Activated CD4-positive, alpha-beta memory T cell treated with anti-CD3 and anti-CD28 coated beads, Interleukin-2, amount 10 ng/mL, durations not matched to agents 7 days and 5 days (primary cell): Measurements from ENCODE around the gene EPB41. TPM values are rescaled to one million over a fixed set of nuclear protein-coding genes. Genes with fewer than 3 reads are reported as not detected.
"Not testable (repeated sequence)": the region's sequence is repeated elsewhere in the genome, so short reads cannot be mapped to it uniquely, and the experiment has no call there.

ENCODE experiments used
- CTCF ChIA-PET: fragments of 350-600 bp; sonication (Branson Sonifier 250); formaldehyde crosslinking; loops from one replicate; lab custom pipeline; 2021; ENCODE audit warnings: antibody characterized with exemption, inconsistent platforms; lab: Charles Lee
- POLR2A ChIA-PET: fragments of 350-600 bp; sonication (Branson Sonifier 250); formaldehyde crosslinking; loops from one replicate; lab custom pipeline; 2021; ENCODE audit warnings: antibody characterized with exemption; lab: Charles Lee
- DNase-seq: peaks from one replicate; pipeline ENCODE4 v3.0.0-alpha.2; 2020
- H3K27ac Mint-ChIP-seq: one replicate; pipeline ENCODE4 v1.8.0; 2021; ENCODE audit warnings: mild to moderate bottlenecking, mixed read lengths
- H3K27me3 Mint-ChIP-seq: one replicate; pipeline ENCODE4 v1.8.0; 2021; ENCODE audit warnings: mixed read lengths
- H3K36me3 Mint-ChIP-seq: one replicate; pipeline ENCODE4 v1.8.0; 2021; ENCODE audit warnings: low read depth, mixed read lengths
- H3K4me1 Mint-ChIP-seq: one replicate; pipeline ENCODE4 v1.8.0; 2021; ENCODE audit warnings: mixed read lengths
- H3K4me3 Mint-ChIP-seq: one replicate; pipeline ENCODE4 v1.8.0; 2021; ENCODE audit warnings: mild to moderate bottlenecking, mixed read lengths
- H3K9me3 Mint-ChIP-seq: one replicate; pipeline ENCODE4 v1.8.0; 2021; ENCODE audit warnings: mixed read lengths
- total RNA-seq, 2 experiments: library from RNA; stranded (reverse); gene quantifications; one replicate each; pipeline ENCODE4 v1.2.3, GENCODE V29; 2021

The EPB41 gene
- total RNA-seq, 2 experiments from 2014 or later, result 95.0 to 97.6 TPM

DNA sequence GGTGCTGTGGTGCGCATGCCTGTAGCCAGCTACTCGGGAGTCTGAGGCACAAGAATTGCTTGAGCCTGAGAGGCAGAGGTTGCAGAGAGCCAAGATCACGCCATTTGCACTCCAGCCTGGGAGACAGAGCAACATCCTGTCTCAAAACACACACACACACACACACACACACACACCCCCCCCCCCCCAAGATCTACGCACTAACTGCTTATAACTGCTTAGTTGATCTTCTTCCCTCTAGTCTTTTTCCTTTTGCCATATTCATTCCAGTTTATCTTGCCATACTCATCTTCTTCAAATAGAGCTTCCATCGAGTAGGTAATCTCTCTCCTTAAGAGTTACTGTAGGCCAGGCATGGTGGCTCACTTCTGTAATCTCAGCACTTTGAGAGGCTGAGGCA, 20.9 kb downstream of the EPB41 start:
- no peaks in the 10 kb centered on the region for H3K27me3 Mint-ChIP-seq
- peaks cover 22% of the 10 kb centered on the region for H3K4me1 Mint-ChIP-seq
- no peak overlapping the region for H3K27ac Mint-ChIP-seq
- no peak overlapping the region for H3K4me3 Mint-ChIP-seq
- peaks cover 33% of the 10 kb centered on the region for H3K36me3 Mint-ChIP-seq
- ChIA-PET POLR2A (interaction anchor here (0.6 to 1.0 kb wide), 2 partner anchors 8 to 733 kb away, joined by 3 to 5 read pairs; no protein-coding TSS in a partner anchor), CTCF (interaction anchor here (0.6 to 0.7 kb wide), 2 partner anchors 600 to 678 kb away, joined by 3 to 4 read pairs; no protein-coding TSS in a partner anchor)
- DNase-seq, result no peak
- peaks cover 9% of the 10 kb centered on the region for H3K9me3 Mint-ChIP-seq

DNA sequence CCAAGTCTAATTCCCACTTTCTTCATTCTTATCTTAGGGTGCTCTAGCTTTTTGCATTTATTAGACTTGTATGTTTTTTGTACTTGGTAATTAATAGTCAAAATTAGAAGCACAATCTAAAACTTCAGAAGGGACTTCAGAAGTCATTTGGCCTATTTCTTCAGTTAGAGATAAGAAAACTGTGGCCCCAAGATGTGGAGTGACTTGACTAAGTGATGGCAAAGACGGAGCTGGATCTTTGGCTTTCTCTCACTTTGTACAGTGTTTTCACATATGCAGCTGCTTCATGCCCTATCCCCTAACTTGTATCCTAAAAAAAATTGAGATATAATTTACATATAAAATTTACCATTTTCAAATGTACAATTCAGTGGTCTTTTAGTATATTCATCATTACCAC, 21.7 kb downstream of the EPB41 start:
- peaks cover 32% of the 10 kb centered on the region for H3K36me3 Mint-ChIP-seq
- H3K9me3 Mint-ChIP-seq, result peaks cover 9% of the 10 kb centered on the region
- CTCF ChIA-PET, result interaction anchor here (0.6 kb wide), 1 partner anchor 679 kb away, joined by 3 read pairs; no protein-coding TSS in a partner anchor
- H3K4me3 Mint-ChIP-seq, result no peak overlapping the region
- H3K27me3 Mint-ChIP-seq, result no peaks in the 10 kb centered on the region
- no peak for DNase-seq
- peaks cover 22% of the 10 kb centered on the region for H3K4me1 Mint-ChIP-seq
- no peak overlapping the region for H3K27ac Mint-ChIP-seq
- POLR2A ChIA-PET, result interaction anchor here (1.0 kb wide), 1 partner anchor 9 kb away, joined by 5 read pairs; no protein-coding TSS in a partner anchor

DNA sequence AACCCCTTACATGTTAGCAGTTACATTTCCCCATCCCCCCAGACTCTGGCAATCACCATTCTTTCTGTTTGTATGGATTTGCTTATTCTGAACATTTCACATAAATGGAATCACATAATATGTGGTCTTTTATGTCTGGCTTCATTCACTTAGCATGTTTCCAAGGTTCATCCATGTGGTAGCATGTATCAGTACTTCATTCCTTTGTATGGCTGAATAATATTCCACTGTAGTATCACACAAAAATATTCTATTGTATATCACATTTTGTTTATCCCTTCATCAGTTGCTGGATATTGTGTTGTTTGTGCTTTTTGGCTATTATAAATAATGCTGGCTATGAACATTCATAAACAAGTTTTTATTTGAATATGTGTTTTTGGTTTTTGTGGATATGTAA, 22.2 kb downstream of the EPB41 start:
- H3K9me3 Mint-ChIP-seq, result peaks cover 9% of the 10 kb centered on the region
- ChIA-PET POLR2A (no interaction called here), CTCF (no interaction called here)
- no peak for DNase-seq
- peaks cover 24% of the 10 kb centered on the region for H3K4me1 Mint-ChIP-seq
- peaks cover 35% of the 10 kb centered on the region for H3K36me3 Mint-ChIP-seq
- H3K27me3 Mint-ChIP-seq, result no peaks in the 10 kb centered on the region
- H3K4me3 Mint-ChIP-seq, result no peak overlapping the region
- no peak overlapping the region for H3K27ac Mint-ChIP-seq

DNA sequence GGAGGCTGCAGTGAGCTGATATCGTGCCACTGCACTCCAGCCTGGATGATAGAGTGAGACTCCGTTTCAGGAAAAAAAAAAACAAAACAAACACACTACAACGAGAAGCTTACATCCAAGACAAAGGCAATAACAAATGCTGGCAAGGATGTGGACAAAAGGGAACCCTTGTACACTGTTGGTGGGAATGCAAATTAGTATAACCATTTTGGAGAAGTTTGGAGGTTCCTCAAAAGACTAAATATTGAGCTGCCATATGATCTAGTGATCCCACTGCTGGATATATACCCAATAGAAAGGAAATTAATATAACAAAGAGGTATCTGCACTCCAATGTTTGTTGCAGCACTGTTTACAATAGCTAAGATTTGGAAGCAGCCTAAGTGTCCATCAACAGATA, 29.2 kb downstream of the EPB41 start:
- H3K4me1 Mint-ChIP-seq, POLR2A ChIA-PET, H3K27ac Mint-ChIP-seq, H3K4me3 Mint-ChIP-seq, H3K27me3 Mint-ChIP-seq, H3K9me3 Mint-ChIP-seq, DNase-seq, CTCF ChIA-PET: not testable (repeated sequence)
- peaks cover 14% of the 10 kb centered on the region for H3K36me3 Mint-ChIP-seq

DNA sequence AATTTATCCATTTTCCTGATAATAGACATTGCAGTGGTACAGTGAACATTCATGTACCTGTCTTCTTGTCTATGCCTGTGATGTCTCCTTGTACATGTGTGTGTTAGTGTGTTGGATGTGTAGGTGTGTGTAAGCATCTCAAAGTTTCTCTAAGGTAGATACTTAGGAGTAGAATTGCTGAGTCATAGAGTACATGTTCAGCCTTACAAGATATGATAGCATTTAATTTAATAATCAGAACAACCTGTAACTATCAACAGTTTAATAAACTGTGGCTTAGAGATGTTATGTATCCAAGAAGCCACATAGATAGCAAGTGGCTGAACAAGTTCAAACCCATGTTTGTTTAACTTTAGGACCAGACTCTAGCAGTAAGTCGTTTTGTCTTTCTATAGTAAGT, 35.6 kb downstream of the EPB41 start:
- Mint-ChIP-seq H3K9me3 (peaks cover 3% of the 10 kb centered on the region), H3K36me3 (peaks cover 2% of the 10 kb centered on the region), H3K4me3 (no peak overlapping the region), H3K4me1 (peaks cover 2% of the 10 kb centered on the region), H3K27ac (no peak overlapping the region), H3K27me3 (no peaks in the 10 kb centered on the region)
- no peak for DNase-seq
- ChIA-PET POLR2A (no interaction called here), CTCF (no interaction called here)

DNA sequence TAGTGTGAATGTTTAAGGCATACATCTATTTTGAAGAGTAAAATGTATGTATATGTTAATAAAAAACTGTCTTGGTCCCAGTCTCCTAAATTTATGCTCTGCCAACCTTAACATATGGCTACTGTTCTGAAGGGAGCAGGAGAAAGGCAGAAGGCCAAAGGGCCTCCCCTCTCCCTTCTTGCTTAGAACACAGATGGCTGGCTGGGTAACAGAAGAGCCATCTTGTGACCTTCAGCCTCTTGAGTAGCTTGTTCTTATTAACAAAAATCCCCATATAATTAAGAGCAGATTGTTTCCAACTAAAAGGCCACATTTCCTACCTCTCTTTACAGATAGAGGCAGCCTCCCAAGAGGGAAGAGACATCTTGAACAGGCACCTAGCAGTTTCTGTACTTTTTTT, 36.1 kb downstream of the EPB41 start:
- Mint-ChIP-seq H3K9me3 (peaks cover 3% of the 10 kb centered on the region), H3K36me3 (peaks cover 2% of the 10 kb centered on the region), H3K27ac (no peak overlapping the region)

DNA sequence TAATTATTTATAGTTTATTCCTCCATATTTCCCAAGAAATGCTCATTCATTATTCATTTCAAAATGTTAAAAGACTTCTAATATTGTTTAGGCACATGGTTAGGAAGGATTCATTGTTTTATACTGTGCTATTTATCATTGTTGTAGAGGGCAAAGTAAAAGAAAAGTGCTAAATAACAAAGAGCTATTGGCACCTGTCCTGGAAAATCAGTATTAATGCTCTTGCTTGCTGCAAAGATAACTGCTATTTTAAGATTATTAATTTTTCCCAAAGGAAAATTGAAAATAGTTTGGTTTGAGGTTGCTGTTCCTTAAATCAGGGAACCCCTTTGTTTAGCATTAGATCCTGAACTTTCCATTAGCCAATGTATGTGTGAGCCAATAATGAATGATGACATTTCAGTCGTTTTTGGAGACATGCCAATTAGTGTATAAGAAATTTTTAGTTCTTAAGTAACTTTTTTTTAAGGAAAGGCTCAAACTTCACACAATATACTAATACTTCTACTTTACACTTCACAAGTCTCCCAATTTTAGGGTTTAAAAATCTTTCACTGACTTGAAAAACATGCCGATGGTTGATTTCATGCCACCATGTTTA, 39.9 kb downstream of the EPB41 start:
- ChIA-PET POLR2A (no interaction called here), CTCF (no interaction called here)
- H3K9me3 Mint-ChIP-seq, result no peaks in the 10 kb centered on the region
- no peak overlapping the region for H3K4me3 Mint-ChIP-seq
- no peak for DNase-seq
- peaks cover 2% of the 10 kb centered on the region for H3K4me1 Mint-ChIP-seq
- H3K36me3 Mint-ChIP-seq, result peaks cover 3% of the 10 kb centered on the region
- H3K27me3 Mint-ChIP-seq, result peaks cover 2% of the 10 kb centered on the region
- no peak overlapping the region for H3K27ac Mint-ChIP-seq

More for the DNA sequence above, 36.1 kb downstream of the EPB41 start:
- no peak for DNase-seq
- POLR2A ChIA-PET, result no interaction called here
- Mint-ChIP-seq H3K4me3 (no peak overlapping the region), H3K27me3 (no peaks in the 10 kb centered on the region), H3K4me1 (peaks cover 2% of the 10 kb centered on the region)
- CTCF ChIA-PET, result no interaction called here

DNA sequence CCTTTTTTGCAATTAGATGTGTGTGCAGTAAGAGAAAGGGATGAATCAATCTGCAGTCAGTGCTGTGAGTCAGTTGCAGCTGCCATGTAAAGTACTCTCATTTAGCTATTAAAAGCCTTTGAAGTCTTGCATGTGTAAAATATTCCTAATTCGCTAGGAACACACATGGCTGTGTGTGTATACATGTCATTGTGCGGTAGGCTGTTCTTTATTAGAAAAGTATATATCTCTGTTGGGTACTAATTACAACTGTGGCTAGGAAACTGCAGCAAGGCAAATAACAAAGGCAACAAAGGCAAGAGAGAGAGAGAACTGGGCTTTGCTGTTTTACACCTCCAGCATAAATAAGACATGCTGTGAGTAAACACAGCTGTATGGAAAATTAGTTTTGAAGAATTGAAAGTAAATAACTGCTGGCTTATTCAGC, 41.7 kb downstream of the EPB41 start:
- ChIA-PET CTCF (no interaction called here), POLR2A (no interaction called here)
- H3K4me3 Mint-ChIP-seq, result no peak overlapping the region
- no peak overlapping the region for H3K27ac Mint-ChIP-seq
- H3K4me1 Mint-ChIP-seq, result peaks cover 2% of the 10 kb centered on the region
- peaks cover 2% of the 10 kb centered on the region for H3K27me3 Mint-ChIP-seq
- peaks cover 3% of the 10 kb centered on the region for H3K36me3 Mint-ChIP-seq
- no peak for DNase-seq
- no peaks in the 10 kb centered on the region for H3K9me3 Mint-ChIP-seq

DNA sequence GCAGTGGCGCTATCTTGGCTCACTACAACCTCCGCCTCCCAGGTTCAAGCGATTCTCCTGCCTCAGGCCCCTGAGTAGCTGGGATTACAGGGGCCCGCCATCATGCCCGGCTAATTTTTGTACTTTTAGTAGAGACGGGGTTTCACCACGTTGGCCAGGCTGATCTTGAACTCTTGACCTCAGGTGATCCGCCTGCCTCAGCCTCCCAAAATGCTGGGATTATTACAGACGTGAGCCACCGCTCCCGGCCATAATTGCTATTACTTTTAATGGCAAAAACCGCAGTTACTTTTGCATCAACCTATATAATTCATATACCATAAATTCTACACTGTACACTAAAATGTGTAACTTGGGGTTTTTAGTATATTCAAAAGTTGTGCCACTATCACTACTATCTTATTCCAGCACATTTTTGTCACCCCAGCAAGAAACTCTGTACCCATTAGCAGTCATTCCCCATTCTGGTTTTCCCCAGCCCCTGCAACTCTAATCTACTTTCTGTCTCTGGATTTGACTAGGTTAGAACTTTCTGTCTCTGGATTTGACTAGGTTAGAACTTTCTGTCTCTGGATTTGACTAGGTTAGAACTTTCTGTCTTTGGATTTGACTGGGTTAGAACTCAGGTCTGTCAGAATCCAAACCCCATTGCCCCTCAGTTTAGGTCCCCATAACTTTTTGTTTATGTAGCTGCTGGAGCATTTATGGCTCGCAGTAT, 47.9 kb downstream of the EPB41 start:
- Mint-ChIP-seq H3K27me3 (peaks cover 17% of the 10 kb centered on the region), H3K4me1 (peaks cover 13% of the 10 kb centered on the region)
- CTCF ChIA-PET, result interaction anchor here (0.6 kb wide), 1 partner anchor 85 kb away, joined by 4 read pairs; no protein-coding TSS in a partner anchor
- H3K4me3 Mint-ChIP-seq, POLR2A ChIA-PET, H3K9me3 Mint-ChIP-seq, H3K27ac Mint-ChIP-seq, H3K36me3 Mint-ChIP-seq, DNase-seq: not testable (repeated sequence)

DNA sequence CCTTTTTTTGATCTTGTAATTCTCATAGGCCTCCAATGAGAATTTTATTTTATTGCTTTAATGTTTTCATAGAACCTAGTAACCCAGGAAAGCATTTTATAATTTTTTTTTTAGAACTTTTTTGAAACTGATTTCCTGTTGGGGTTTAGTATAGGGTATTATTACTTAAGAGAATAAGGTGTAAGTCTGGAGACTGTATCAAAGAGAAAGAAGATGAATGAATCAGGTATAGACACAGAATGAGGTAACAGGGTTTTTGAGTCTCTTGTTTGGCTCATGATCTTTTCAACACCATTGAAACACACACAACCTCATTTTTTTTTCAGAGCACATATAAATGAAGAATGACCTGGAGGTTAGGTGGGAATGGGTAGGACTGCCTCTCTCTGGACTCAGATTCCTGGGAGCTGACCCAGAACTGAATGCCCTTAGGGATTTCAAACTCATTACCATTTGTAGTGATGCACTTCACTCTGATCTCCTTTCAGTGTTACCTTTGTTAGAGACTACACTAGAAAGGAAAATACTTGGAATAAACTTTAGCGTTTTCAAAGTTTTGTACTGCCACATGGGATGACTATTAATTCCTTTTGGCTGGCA, 51.0 kb downstream of the EPB41 start:
- H3K36me3 Mint-ChIP-seq, result no peaks in the 10 kb centered on the region
- H3K4me3 Mint-ChIP-seq, result no peak overlapping the region
- H3K27ac Mint-ChIP-seq, result no peak overlapping the region
- POLR2A ChIA-PET, result no interaction called here
- no peak for DNase-seq
- H3K4me1 Mint-ChIP-seq, result peaks cover 12% of the 10 kb centered on the region
- peaks cover 14% of the 10 kb centered on the region for H3K27me3 Mint-ChIP-seq
- H3K9me3 Mint-ChIP-seq, result no peaks in the 10 kb centered on the region
- CTCF ChIA-PET, result no interaction called here

DNA sequence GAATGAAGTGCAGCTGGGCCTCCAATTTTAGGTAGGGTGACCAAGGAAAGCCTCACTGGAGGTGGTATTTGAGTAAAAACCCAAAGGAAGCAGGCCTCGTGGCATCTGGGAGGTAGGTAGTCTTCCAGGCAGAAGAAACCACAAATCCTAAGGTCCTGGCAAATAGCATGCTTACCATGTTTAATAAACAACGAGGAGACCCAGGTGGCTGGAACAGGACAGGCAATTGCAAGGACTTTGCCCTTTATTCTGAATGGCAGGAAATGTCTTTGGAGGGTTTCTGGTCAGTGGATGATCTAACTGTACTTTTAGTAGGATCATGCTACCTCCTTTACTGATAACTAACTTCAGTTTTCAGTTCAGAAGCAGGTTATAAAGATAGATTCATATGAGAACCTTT, 52.2 kb downstream of the EPB41 start:
- Mint-ChIP-seq H3K27me3 (peaks cover 13% of the 10 kb centered on the region), H3K4me3 (no peak overlapping the region), H3K36me3 (no peaks in the 10 kb centered on the region), H3K27ac (no peak overlapping the region), H3K4me1 (peaks cover 15% of the 10 kb centered on the region), H3K9me3 (no peaks in the 10 kb centered on the region)
- CTCF ChIA-PET, result no interaction called here
- DNase-seq, result no peak
- POLR2A ChIA-PET, result no interaction called here

DNA sequence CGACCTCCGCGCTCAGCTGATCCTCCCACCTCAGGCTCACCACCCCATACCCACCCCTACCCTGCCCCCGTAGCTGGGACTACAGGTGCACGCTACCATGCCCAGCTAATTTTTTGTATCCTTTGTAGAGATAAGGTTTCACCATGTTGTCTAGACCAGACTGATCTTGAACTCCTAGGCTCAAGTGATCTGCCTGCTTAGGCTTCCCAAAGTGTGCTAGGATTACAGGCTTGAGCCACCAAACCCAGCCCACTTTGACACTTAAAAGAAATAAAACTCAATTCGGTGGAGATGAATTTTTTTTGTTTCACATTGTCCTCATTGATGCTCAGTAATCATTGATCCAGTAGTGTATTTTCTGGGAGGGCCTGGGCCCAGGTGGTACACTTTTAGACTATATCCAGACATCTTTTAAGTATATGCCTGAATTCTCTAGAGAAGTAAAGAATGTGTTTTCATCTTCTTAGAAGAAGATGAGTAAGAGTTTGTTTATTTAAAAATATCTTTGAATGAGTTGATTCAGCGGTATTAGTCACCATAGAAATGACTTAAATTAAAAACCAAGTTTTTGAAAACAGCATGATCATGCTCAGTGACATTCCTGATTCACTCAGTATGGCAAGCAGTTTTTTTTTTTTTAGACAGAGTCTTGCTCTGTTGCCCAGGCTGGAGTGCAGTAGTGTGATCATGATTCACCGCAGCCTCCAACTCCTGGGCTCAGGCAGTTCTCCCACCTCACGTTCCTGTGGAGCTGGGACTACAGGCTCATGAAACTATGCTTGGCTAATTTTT, 57.8 kb downstream of the EPB41 start:
- no peak for DNase-seq
- H3K27me3 Mint-ChIP-seq, result no peaks in the 10 kb centered on the region
- ChIA-PET POLR2A (interaction anchor here (0.6 kb wide), 1 partner anchor 71 kb away, joined by 3 read pairs; no protein-coding TSS in a partner anchor), CTCF (no interaction called here)
- H3K36me3 Mint-ChIP-seq, result peaks cover 7% of the 10 kb centered on the region
- H3K9me3 Mint-ChIP-seq, result no peaks in the 10 kb centered on the region
- peak overlapping the region; percentile 9 for H3K27ac Mint-ChIP-seq
- H3K4me1 Mint-ChIP-seq, result peaks cover 31% of the 10 kb centered on the region
- no peak overlapping the region for H3K4me3 Mint-ChIP-seq
